Right cardiac atrium (tissue), 5 donors: Measurements from ENCODE around the gene STN1. TPM values are rescaled to one million over a fixed set of nuclear protein-coding genes. Genes with fewer than 3 reads are reported as not detected.

Experiments
- ATAC-seq, 2 donors: fragments of 200-7000 bp; cut with Tn5 transposase; one replicate each; pipeline versions ENCODE4 v1.8.0 to v1.9.1; 2020; ENCODE audit warnings: moderate library complexity in 2 of 2, mild to moderate bottlenecking in 1 of 2
- DNase-seq, 3 donors: peaks; one replicate each; pipeline ENCODE4 v3.0.0-alpha.2; 2020
- H3K27ac ChIP-seq: one replicate; pipeline ENCODE4 v1.5.1; 2013; ENCODE audit warnings: mild to moderate bottlenecking, low read length, control low read depth, moderate library complexity
- H3K27me3 ChIP-seq: one replicate; pipeline ENCODE4 v1.6.1; 2013; ENCODE audit not compliant: control insufficient read depth, insufficient read depth
- H3K4me1 ChIP-seq: one replicate; pipeline ENCODE4 v1.6.1; 2013; ENCODE audit warnings: low read length; ENCODE audit not compliant: control insufficient read depth, insufficient read depth
- H3K4me3 ChIP-seq: one replicate; pipeline ENCODE4 v1.5.1; 2013; ENCODE audit warnings: low read length, control low read depth
- H3K9me3 ChIP-seq: one replicate; pipeline ENCODE4 v1.6.1; 2013; ENCODE audit warnings: low read length; ENCODE audit not compliant: control insufficient read depth
- WGBS: extraction: QIAGEN DNeasy Blood & Tissue Kit; methylation state at CpG from one replicate; pipeline ENCODE4 v1.1.7; 2013; 5-methylcytosine and 5-hydroxymethylcytosine counted together
- intact Hi-C, 4 donors: fragments of 100-400 bp; cut with DNase I; formaldehyde crosslinking; loops; one replicate each; pipeline versions ENCODE4 v1.11.0 to v1.14.0; 2022 to 2023
- polyA plus RNA-seq: library from polyadenylated mRNA; stranded (reverse); fragments of 200-250 nt; gene quantifications from one replicate; pipeline ENCODE4 v1.2.3, GENCODE V29; 2013
- total RNA-seq, 4 donors: library from RNA; stranded (reverse); fragmentation: NEBNext Ultra II Directional; extraction: Animal tissue kit (Norgen Biotek cat#: 25700); gene quantifications; one replicate each; pipeline ENCODE4 v1.2.1, GENCODE V29; 2021
- donor health status: healthy with polysubstance abuse.
- donor health status: DM: no; HTN: yes; CAD: no.
- donor health status: DM: no; HTN: no; CAD: no.
- donor health status: DM: no; HTN: yes; CAD: no; lungs with severe emphysema.
- donor health status: DM: yes; HTN: yes; CAD: no.

Gene STN1
- total and polyA plus RNA-seq, 5 donors = 24.3 to 26.8 (median 25.7) TPM

DNA sequence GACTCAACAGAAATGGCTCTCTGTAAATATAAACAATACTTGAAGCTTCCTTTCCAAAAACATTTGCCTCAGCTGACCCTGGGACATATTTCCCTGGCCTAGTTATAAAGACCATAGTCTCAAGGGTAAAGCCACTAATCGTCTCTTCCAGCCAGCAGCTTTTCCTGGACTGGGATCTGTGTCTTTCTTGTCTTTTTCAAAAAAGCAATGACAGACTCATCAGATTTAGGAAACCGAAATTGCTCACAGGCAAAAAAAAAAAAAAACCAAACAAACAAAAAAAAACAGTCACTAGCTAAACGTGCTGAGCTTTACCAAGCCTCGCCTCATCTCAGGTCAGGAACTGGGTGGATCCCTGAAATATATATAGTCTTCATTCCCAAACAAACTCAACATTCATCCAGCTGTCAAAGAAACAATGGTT lies 23.5 kb downstream of the STN1 start:
- ATAC-seq (peak; percentile 59 to 77), DNase-seq (no peak)
- intact Hi-C loops = loop anchor here in 2 of 4 donors (10.0 kb wide), 2 partner anchors 70 to 310 kb away; partner anchors contain the start of gene SLK (in 1 of the 2)
- no peak overlapping the region for H3K4me3 ChIP-seq
- WGBS = 30% methylated on average over 4 of the region's 4 CpGs
- no peaks in the 10 kb centered on the region for H3K9me3 ChIP-seq
- peak overlapping the region; percentile 61 for H3K27ac ChIP-seq
- peaks cover 6% of the 10 kb centered on the region for H3K4me1 ChIP-seq
- no peaks in the 10 kb centered on the region for H3K27me3 ChIP-seq

DNA sequence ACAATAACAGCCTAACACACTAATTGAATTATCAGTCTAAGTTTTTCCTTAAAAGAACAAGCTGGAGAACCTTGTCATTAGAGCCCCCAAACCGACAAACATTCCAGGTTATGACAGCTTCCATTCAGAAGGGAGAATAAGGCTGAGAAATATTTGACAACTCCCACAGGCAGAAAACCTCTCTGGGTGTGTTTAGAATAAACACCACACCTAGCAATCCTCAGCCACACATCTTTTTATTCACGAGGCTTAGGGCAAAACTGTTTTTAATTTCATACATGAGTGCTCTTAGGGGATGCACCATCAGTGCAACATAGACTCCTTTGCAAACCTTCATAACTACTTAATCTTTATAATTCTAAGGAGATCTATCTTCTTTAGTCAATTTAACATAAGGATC lies 24.2 kb downstream of the STN1 start:
- Histone ChIP-seq H3K4me1 (peaks cover 6% of the 10 kb centered on the region), H3K27me3 (no peaks in the 10 kb centered on the region), H3K27ac (peak overlapping the region; percentile 74), H3K9me3 (no peaks in the 10 kb centered on the region), H3K4me3 (no peak overlapping the region)
- DNase-seq = no peak
- ATAC-seq = no peak
- 41% methylated on average over 2 of the region's 2 CpGs for WGBS
- intact Hi-C loops = loop anchor here in 2 of 4 donors (10.0 kb wide), 2 partner anchors 71 to 311 kb away; partner anchors contain the start of gene SLK (in 1 of the 2)

DNA sequence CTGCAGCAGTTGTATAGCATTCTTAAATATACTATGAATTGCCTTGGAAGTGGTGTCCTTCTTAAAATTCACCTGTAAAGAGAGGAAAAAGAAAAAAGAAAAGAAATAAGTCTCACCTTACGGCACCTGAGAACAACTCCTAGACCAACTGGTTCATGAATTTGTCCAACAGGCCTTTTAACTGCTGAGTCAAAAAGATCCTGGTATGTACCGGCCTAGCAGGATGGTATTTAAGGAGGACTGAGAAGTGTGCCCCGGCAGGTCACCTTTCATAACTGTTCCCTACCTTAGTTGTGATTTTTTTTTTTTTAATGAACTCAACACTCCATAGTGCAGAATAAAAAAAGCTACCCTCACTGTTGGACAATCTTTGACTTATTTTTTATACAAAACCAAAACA lies 25.8 kb downstream of the STN1 start:
- H3K27ac ChIP-seq = no peak overlapping the region
- WGBS = 96% methylated on average over 3 of the region's 3 CpGs
- intact Hi-C loops = loop anchor here in 2 of 4 donors (10.0 kb wide), 2 partner anchors 73 to 313 kb away; partner anchors contain the start of gene SLK (in 1 of the 2)
- H3K4me1 ChIP-seq = peaks cover 6% of the 10 kb centered on the region
- no peaks in the 10 kb centered on the region for H3K9me3 ChIP-seq
- H3K4me3 ChIP-seq = no peak overlapping the region
- H3K27me3 ChIP-seq = no peaks in the 10 kb centered on the region
- ATAC-seq (no peak), DNase-seq (no peak)

DNA sequence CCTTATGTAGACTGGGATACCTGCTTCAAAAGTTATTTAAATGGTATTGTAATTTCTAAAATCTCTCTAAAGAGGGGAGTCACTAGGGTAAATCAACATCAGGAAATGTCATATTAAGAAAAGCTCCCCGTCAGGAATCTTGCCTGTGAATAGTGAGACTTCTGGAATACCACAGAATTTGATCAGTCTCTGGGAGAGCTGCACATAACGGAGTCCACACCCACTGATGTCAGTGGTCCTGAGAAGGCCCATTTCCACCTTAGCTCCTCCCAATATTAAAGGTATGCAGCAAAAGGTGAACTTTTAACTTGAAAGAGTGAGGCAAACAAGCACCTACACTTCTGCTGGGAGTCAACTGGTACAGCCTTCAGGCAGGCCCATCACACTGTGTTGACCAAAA lies 27.3 kb downstream of the STN1 start:
- Histone ChIP-seq H3K27me3 (no peaks in the 10 kb centered on the region), H3K9me3 (no peaks in the 10 kb centered on the region), H3K27ac (peak overlapping the region; percentile 25), H3K4me1 (peaks cover 5% of the 10 kb centered on the region), H3K4me3 (no peak overlapping the region)
- intact Hi-C loops = loop anchor here in 2 of 4 donors (10.0 kb wide), 2 partner anchors 74 to 314 kb away; partner anchors contain the start of gene SLK (in 1 of the 2)
- ATAC-seq (no peak), DNase-seq (no peak)
- WGBS = 69% methylated on average over 2 of the region's 2 CpGs

DNA sequence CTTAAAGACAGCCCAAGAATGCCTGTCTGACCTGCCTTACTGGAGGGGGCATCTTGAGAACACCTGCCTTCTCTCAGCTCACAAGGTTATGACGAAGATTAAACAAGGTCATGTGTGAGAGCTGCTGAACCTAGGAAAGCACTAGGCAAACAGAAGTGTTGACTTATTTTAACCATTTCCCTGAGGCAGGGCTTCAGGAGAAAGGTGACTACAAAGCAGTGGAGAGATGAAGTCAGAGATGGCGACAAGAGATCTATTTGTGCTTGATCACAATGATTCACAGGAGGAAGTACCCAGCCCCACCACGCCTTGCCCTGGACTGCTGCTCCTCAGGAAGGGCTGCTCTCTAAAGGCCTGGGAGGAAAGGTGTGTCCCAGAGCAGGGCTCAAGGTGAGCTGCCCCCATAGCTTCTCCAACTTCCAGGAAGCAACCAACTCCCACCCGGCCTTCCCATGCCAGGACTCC lies 27.8 kb downstream of the STN1 start:
- DNase-seq (peak in 1 of 3 donors; percentile 47), ATAC-seq (peak; percentile 4 to 62)
- Histone ChIP-seq H3K27ac (peak overlapping the region; percentile 43), H3K9me3 (no peaks in the 10 kb centered on the region), H3K4me1 (peaks cover 2% of the 10 kb centered on the region), H3K27me3 (no peaks in the 10 kb centered on the region), H3K4me3 (no peak overlapping the region)
- 68% methylated on average over 4 of the region's 4 CpGs for WGBS
- intact Hi-C loops = loop anchor here in 2 of 4 donors (10.0 kb wide), 2 partner anchors 75 to 315 kb away; partner anchors contain the start of gene SLK (in 1 of the 2)

DNA sequence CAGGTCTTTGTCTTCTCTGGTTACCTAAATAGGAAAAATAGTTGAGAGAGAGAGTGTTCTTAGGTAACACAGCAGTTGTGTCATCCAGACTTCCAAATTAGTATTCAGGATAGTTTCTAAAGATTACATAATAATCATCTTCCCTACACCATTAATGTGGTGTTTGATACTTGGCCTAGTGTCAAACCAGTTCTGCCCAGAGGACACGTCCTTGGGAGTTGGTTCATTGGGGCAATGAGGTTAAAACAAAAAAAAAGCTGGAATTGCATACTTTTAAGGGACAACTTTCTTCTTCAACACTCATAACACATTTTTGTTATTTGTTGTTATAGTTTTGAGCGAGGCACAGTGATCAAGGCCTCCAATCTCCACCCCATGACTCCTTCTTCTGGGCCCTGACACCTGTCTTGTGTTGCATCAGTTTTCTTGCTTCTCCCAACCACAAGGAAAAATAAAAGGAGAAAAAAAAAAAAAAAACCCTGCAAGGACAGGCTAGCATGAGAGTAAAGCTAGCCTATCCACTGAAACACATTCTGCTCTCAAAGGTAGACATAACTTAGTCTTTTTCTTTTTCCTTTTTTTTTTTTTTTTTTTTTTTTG lies 28.8 kb downstream of the STN1 start:
- peaks cover 2% of the 10 kb centered on the region for H3K4me1 ChIP-seq
- no peak overlapping the region for H3K4me3 ChIP-seq
- no peak for ATAC-seq
- peak overlapping the region; percentile 45 for H3K27ac ChIP-seq
- intact Hi-C loops = loop anchor here in 3 of 4 donors (5.0 to 10.0 kb wide), 6 partner anchors 98 to 326 kb away; partner anchors contain the start of gene SFR1 (in 2 of the 3)
- WGBS = 72% methylated on average over 2 of the region's 2 CpGs
- H3K27me3 ChIP-seq = no peaks in the 10 kb centered on the region
- no peaks in the 10 kb centered on the region for H3K9me3 ChIP-seq
- no peak for DNase-seq

DNA sequence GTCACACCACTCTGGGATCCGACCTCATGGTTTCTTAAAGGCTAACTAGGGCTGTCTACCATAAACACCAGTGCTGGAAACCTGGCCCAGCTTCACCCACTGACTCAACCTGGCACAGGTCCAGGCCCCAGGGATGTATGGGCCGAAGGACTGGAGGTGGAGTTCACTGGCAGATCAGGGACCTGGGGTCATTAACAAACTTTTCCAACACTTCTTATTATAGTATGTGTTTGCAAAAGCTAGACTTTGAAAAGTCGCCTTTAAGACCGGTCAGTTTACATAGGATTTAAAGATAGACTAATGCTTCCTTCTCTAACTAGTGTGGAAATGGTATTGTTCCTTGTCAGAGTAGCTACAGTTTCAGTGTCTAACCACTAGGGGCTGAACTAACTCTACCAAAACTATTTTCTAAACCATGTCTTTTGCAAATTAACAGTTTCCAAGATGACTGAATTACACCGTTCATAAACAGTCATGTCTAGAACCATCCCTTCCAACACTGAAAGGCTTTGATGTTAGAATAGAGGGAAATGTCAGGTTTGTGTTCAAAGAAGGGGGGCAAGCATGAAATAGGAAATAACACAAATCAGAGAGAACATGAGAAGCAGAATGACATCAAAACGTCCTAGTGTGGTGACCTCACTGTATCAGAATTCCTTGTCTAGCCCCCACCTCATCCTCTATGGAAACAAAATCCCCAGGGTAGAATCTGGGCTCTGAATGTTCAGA lies 29.7 kb downstream of the STN1 start:
- intact Hi-C loops = loop anchor here in 3 of 4 donors (5.0 to 10.0 kb wide), 6 partner anchors 99 to 327 kb away; partner anchors contain the start of gene SFR1 (in 2 of the 3)
- Histone ChIP-seq H3K27ac (peak overlapping the region; percentile 26), H3K27me3 (no peaks in the 10 kb centered on the region), H3K4me3 (no peak overlapping the region), H3K4me1 (peaks cover 2% of the 10 kb centered on the region), H3K9me3 (no peaks in the 10 kb centered on the region)
- DNase-seq = peak; percentile 72 to 80 (median 78)
- peak; percentile 59 to 74 for ATAC-seq
- 6% methylated on average over 6 of the region's 6 CpGs for WGBS

DNA sequence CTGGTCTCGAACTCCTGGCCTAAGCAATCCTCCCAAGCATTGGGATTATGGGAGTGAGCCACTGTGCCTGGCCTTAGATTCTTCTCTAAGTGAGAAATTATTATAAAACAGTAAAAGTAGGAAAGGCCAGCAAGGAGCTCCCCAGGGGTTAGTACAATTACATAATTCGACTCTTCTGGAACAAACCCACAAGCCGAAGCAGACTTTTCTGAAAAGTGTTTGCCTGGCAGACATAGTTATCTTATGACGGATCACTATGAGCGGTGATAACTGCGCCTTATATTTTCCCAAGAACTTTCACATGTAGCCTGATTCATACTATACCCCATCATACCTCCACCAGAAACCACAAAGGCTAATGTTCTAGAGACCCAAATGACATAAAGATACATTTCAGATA lies 32.4 kb downstream of the STN1 start:
- whole genome bisulfite sequencing = 69% methylated on average over 6 of the region's 6 CpGs
- DNase-seq (no peak), ATAC-seq (peak in 1 of 2 donors; percentile 14)
- Histone ChIP-seq H3K4me3 (no peak overlapping the region), H3K27ac (no peak overlapping the region), H3K9me3 (no peaks in the 10 kb centered on the region), H3K27me3 (no peaks in the 10 kb centered on the region), H3K4me1 (no peaks in the 10 kb centered on the region)
- intact Hi-C loops = loop anchor here in 3 of 4 donors (5.0 to 10.0 kb wide), 6 partner anchors 102 to 329 kb away; partner anchors contain the start of gene SFR1 (in 2 of the 3)

DNA sequence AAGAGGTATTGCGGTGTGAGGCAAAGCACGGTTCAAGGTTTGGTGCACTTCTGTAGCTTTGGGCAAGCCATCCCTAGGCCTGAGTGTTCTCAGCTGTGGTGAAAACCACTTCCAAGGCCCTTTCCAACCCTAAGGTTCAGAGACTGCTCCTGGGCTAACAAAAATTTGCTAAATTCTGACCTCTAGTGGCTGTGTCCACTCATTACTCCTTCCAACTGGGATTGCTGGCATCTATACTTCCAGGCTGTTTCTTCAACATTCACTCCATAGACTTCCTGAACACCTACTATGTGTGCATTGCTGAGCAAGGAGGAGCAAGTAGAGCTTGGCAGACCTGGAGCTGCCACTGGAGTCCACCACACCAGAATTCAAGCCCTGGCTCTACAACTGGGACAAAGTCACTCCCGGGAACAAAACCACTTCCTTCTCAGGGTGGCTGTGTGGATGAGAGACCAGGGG lies 33.3 kb downstream of the STN1 start:
- no peaks in the 10 kb centered on the region for H3K9me3 ChIP-seq
- DNase-seq = no peak
- H3K27ac ChIP-seq = no peak overlapping the region
- intact Hi-C loops = loop anchor here in 3 of 4 donors (5.0 to 10.0 kb wide), 6 partner anchors 103 to 330 kb away; partner anchors contain the start of gene SFR1 (in 2 of the 3)
- H3K27me3 ChIP-seq = no peaks in the 10 kb centered on the region
- peak; percentile 47 to 58 for ATAC-seq
- H3K4me3 ChIP-seq = no peak overlapping the region
- WGBS = 70% methylated on average over 3 of the region's 3 CpGs
- H3K4me1 ChIP-seq = no peaks in the 10 kb centered on the region

DNA sequence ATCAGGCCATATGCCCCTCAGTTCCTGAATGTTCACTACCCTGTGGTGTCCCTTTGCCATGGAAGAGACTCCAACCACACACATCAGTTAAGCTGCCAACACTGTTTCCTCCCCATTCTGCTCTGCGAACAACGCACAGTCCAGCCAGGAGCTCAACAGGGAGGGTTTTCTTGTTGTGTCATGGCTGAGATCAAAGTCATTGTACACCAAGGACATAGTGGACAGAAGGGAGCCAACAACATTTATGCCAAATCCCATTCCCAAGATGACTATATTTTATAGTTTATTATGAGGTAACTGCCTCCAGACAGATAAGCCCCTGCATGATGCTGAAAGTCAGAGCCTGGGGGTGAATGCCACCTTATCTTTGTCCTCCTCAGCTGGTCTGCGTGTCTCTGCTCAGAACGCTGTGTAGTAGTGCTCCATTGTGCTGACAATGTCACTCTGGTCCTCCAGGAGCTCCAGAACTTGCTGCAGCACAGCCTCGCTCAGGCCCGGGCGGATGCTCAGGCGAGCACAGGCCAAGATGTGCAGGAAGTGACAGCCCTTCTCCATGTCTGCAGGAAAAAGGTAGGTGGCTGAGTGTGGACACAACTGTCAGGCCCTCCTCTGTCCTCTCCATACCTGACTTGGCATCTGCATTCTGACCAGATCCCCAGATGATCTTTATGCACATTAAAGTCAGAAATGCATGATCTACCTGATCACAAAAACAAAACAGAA lies 35.5 kb downstream of the STN1 start:
- ATAC-seq (no peak), DNase-seq (no peak)
- Histone ChIP-seq H3K9me3 (no peaks in the 10 kb centered on the region), H3K27ac (peak overlapping the region; percentile 53), H3K4me1 (no peaks in the 10 kb centered on the region), H3K27me3 (no peaks in the 10 kb centered on the region), H3K4me3 (no peak overlapping the region)
- 78% methylated on average over 8 of the region's 8 CpGs for WGBS
- intact Hi-C loops = loop anchor here in 2 of 4 donors (10.0 kb wide), 3 partner anchors 122 to 332 kb away; partner anchors contain the start of gene SFR1 (in 1 of the 2)
